HFF-Myc (cell line): ENCODE results near the gene CFL2.
A peak's percentile ranks its signal among the peaks of the same experiment; 100 is the strongest.

Source experiments
- DNase-seq: peaks from one replicate; pipeline ENCODE4 v3.0.0-alpha.2; 2011; ENCODE audit warnings: low read depth; ENCODE audit errors: extremely low read depth
- H3K4me3 ChIP-seq: replicated peaks from 2 replicates; pipeline ENCODE4 v1.5.1; 2011; ENCODE audit warnings: low read depth, mild to moderate bottlenecking, control low read depth, low read length
- TF ChIP-seq, protein P1 (sequence below): IDR thresholded peaks from 2 replicates; pipeline ENCODE4 v1.5.1; 2012; ENCODE audit warnings: mild to moderate bottlenecking, low read depth, low read length, control low read depth; ENCODE audit errors: missing control alignments

CFL2 gene

DNA sequence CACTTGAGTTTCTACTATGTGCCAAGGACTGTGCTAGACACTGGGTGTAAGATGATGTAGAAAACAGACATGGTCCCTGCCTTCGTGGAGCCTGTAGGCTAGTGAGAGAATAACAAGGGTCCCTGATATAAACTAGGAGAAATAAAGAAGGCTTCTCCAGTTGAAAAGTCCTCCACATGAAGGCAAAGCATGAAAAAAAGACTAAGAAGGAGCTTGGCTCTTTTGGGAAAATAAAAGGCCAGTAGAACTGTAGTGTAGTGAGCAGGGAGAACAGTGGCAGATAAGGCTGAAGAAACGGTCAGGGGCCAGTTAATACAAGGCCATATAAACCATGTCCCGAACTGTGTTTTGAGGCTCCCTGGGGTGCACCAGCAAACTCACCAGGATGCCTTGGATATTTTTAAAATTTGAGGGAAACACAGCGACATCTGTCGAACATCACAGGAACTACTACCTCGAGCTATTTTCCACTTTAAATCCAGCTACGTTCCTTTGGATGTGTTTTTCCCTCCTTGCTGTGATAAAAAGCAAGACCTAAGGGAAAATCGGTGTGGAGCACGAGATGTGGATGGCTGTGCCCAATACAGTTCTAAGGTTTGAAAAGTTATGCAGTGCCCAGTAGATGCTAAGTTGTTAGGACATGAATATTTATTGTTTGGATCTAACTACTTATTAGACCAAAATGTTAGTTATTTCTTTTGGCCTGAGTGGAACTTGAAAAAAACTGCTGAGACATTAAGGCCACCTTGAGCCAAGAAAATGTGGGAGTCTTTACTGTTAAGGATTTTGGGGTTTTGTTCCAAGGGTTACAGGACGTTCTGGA lies 8.5 kb upstream of the CFL2 start:
- no peak overlapping the region for H3K4me3 ChIP-seq
- peak; percentile 62 for DNase-seq
- TF ChIP-seq, protein P1, sequence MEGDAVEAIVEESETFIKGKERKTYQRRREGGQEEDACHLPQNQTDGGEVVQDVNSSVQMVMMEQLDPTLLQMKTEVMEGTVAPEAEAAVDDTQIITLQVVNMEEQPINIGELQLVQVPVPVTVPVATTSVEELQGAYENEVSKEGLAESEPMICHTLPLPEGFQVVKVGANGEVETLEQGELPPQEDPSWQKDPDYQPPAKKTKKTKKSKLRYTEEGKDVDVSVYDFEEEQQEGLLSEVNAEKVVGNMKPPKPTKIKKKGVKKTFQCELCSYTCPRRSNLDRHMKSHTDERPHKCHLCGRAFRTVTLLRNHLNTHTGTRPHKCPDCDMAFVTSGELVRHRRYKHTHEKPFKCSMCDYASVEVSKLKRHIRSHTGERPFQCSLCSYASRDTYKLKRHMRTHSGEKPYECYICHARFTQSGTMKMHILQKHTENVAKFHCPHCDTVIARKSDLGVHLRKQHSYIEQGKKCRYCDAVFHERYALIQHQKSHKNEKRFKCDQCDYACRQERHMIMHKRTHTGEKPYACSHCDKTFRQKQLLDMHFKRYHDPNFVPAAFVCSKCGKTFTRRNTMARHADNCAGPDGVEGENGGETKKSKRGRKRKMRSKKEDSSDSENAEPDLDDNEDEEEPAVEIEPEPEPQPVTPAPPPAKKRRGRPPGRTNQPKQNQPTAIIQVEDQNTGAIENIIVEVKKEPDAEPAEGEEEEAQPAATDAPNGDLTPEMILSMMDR: peak; percentile 73

DNA sequence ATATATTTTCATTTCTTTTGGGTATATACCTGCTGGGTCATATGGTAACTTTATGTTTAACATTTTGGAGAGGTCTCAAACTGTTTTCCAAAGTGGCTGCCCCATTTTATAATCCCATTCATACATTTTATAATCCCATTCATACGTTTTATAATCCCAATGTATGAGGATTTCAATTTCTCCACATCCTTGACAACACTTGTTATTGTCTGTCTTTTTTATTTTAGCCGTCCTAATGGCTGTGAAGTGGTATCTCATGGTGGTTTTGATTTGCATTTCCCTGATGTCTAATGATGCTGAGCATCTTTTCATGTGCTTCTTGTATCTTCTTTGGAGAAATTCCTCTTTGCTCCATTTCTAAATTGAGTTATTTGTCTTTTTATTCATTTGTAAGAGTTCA lies 6.7 kb upstream of the CFL2 start:
- H3K4me3 ChIP-seq: no peak overlapping the region
- DNase-seq: no peak
- TF ChIP-seq, protein P1: no peak

GRCh38 chr14:34718750-34719304 lies 4.4 kb upstream of the CFL2 start:
- no peak overlapping the region for H3K4me3 ChIP-seq
- TF ChIP-seq, protein P1: no peak
- DNase-seq: no peak

DNA sequence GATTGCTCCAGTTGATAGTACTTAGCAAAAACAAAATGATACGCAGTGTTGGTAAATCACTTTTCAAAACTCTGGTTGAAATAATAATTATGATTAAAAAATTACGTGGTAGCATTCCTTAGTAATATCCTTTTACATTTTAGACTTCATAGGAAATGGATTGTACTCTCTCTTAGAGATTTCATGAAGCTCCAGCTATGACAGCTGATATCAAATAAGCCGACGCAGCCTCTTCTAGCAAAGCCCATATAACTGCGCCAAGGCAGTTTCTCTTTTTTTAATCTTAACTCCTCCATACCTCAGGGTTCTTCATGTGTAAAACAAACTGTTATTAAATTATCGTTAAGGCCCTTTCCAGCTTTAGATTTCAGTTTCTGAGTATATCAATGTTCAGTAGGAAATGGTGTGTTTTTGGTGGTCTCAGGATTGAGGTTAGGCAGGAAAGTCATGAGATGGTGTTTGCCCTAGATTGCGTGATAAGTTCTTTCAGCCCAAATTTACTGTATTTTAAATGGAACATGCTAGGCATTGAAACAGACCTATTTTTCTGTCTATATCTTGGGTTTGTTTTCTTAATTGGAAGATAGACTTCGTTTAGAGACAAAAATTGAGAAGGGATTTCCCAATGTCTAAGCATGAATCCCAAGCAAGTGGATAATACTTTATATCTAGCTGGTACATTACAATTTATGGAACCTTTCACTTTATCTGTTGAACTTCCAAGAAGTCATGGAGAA lies 902 bp upstream of the CFL2 start:
- H3K4me3 ChIP-seq: peak overlapping the region; percentile 70
- TF ChIP-seq, protein P1: no peak
- DNase-seq: no peak

DNA sequence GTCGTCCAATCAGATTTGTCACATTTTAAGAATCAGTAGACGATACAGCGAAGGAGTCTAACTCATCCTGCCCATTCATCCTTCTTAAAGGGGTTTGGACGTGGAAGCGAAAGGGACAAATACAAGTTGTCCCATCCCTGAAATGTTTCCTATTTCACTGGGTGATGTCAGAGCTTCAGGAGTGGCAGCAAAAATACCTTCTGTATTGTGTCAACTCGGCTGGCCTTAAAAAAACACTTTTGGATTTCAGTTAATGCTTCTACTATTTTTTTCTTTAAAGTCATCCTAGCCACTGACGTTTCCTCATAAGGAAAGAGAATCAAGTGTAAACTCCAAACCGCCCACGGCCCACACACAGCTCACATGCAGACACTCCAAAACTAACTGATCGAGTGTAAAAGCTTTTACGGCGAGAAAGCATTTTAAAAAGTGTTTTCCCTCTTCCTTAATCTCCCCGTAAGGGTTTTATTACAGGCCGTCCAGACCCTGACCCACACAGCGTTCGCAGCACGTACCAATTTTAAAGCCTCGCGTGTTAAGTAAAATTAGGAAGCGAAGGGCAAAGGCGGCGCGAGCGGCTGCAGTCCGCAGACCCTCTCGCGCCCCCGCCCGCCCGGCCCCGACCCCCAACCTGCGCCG lies 593 bp downstream of the CFL2 start:
- TF ChIP-seq, protein P1: no peak
- H3K4me3 ChIP-seq: peak overlapping the region; percentile 70
- DNase-seq: no peak

DNA sequence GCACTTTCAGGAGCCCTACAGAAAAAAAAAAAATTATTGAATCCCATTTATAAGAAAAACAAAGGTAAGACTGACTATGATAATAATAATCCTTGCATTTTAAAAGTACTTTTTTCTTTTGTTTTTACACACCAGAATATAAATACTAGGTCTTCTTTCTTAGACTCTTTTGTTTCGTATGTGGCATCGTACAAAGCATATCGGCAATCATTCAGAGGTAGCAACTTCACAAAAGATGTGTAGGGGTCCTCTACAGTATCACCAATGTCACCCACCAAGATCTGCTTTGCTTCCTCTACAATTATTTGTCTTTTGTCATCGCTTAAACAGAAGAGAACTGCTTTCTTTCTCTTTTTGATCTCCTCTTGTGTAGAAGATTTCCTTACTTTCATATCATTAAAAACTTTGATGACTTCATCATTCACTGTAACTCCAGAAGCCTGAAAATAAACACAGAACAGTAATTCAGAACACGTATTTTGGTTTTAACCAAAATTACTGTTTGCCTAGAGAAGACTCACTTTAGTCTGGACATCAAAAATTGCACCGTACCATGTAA lies 1.2 kb downstream of the CFL2 start:
- TF ChIP-seq, protein P1: no peak
- DNase-seq: no peak
- H3K4me3 ChIP-seq: peak overlapping the region; percentile 70
